Urothelium cell line (cell line): Measurements from ENCODE around the gene CUBN.
"Not testable (repeated sequence)": the region's sequence is repeated elsewhere in the genome, so short reads cannot be mapped to it uniquely, and the experiment has no call there.

ENCODE experiments used
- DNase-seq: peaks from one replicate; pipeline ENCODE4 v3.0.0; 2011; ENCODE audit warnings: low spot score, mixed read lengths
- FAIRE-seq: peaks from 2 replicates; lab custom pipeline; 2011; peaks lifted over from hg19 to GRCh38; lab: Jason Lieb, UNC

Gene CUBN

DNA sequence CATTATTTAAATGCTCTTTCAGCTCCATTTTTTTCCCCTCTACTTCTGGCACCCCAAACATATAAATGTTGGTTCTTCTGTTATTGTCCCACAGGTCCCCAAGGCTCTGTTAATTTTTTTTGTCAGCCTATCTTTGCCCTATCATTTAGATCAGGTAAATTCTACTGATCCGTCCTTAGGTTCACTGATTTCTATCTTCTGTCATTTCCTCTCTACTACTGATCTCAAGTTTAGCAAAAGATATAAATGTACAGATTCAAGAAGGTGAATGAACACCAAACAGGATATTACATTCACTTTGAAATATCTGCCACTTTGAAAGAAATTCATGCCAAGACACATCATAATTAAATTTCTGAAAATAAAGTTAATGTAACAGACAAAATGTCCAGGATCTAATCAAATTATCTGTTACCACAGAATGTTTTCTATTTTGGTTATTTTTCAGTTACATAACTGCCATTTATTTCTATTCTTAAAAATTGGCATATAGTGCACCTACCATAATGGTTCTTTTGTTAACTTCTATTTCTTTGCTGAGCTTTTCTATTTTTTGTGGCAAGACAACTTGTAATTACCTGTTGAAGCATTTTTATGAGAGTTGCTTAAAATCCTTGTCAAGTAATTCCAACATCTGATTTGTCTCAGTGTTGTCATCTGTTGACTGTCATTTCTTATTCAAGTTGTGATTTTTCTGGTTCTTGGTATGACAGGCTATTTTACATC lies 12.1 kb upstream of the CUBN start:
- DNase-seq (no peak), FAIRE-seq (no peak)

DNA sequence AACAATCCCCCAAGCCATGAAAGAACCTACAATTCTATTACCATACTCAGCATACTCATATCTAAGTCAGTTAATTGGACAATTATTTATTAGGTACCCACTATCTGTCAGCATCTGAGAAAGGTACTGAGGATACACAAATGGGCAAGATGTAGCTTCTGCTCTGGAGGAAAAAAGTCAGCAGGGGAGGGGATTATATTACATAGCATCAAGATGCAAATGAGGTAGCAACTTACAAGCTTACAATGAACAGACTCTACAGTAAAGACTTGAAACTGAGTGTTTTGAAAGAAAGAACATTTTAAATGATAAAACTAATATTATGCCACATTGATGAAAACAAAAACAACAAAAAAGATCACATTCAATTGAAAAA lies 10.8 kb upstream of the CUBN start:
- FAIRE-seq, result no peak
- no peak for DNase-seq

DNA sequence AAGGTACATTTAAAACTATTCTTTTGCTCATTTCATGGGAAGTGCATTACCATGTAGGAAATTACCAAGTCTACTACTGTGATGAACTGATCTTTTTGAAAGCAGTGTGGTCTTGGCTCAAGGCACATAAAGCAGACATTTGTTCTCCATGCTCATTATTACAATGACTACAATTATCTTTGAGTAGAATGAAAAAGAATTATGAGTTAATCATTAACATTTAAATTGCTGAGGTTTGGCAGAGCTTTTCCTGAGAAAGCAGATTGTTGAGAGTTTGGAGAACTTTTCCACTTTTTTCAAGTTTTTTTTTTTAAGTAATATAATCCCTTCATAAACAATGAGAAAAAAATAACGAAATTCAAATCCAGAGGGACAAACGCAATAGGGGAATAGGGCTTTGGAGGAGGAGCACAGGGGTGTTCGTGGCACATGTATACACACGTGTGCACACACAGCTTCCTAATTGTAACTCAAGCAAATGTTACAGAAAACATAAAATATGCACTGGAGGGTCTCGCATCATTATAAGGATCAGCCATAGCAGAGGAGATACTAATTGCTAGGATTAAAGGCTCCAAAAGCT lies 8.9 kb upstream of the CUBN start:
- DNase-seq (no peak), FAIRE-seq (no peak)

DNA sequence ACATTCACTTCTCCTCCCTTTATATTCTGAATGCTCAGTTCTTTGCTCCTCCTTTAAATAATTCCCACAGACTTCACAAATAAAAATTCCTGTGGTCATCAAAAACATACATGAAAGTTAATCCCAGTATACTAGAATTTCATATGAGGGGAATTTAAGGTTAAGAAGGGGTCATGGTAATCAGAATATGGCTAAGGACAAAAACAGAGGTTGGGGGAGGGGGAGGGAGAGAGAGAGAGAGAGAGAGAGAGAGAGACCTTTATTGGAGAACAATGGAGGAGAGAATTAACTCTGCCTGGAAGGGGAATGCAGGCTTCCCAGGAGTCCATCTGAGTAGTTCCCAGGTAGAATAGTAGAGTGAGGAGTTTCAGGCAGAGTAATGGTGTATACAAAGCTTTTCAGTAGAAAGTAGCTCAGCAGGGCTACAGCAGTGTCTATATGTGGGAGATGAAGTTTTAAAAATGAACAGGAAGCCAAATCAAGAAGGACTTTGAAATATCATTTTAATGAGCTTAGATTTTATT lies 5.2 kb upstream of the CUBN start:
- no peak for DNase-seq
- no peak for FAIRE-seq

GRCh38 chr10:17134282-17134681 lies 4.7 kb upstream of the CUBN start:
- no peak for DNase-seq
- FAIRE-seq, result no peak

GRCh38 chr10:17128261-17128660 lies 1.4 kb downstream of the CUBN start:
- no peak for DNase-seq
- no peak for FAIRE-seq

DNA sequence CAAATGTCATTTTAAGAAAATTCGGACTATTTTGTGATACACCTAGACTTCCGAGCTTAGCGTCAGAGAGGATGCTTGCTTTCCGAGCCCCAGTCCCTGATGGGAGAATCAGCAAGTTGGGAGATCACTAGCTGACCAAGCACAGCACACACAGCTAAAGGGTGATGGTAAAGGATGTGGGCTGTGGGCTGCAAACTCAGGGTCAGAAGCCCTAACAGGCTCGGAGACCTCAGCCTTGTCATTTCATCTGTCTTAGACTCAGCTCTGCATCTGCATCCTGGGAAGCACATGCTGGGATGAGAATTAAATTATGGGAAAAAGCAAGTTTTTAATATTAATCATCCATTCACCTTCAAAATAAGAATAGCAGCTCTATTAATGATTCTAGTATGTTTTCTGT lies 3.3 kb downstream of the CUBN start:
- FAIRE-seq (peak; percentile 27), DNase-seq (no peak)

DNA sequence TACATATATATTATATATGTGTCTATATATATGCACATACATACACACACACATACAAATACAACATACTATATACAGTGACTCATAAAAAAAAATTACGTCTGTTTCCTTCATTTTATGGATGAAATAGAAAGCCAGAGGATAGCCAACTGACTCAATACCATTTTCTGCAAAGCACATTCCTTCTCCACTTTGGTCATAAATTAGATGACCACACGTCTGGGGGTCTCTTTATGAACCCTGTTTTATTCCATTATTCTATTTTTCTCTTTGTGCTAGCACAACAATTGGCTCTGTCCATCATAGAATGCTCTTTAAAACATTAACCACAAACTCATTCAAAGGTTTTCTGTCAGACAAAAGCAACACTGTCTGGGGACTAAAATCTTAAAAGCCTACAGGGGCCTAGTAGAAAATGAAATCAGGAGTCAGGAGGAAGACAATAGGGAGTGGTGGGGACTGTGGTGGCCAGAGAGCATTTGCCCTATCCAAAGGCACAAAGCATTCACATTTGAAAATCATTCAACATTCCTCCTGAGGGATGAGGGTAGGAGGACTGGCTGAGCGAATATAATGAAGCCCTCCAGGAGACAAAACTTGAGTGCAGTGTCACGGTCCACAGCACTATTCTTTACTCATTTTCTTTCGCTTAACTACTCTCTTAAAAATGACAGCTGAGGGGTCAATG lies 4.3 kb downstream of the CUBN start:
- FAIRE-seq (no peak), DNase-seq (no peak)

- DNase-seq, result no peak
- no peak for FAIRE-seq
These were observed 5.7 kb downstream of the CUBN start for GRCh38 chr10:17123961-17124360.

GRCh38 chr10:17122726-17123661 lies 6.6 kb downstream of the CUBN start:
- DNase-seq, result peak; percentile 62
- FAIRE-seq, result no peak

DNA sequence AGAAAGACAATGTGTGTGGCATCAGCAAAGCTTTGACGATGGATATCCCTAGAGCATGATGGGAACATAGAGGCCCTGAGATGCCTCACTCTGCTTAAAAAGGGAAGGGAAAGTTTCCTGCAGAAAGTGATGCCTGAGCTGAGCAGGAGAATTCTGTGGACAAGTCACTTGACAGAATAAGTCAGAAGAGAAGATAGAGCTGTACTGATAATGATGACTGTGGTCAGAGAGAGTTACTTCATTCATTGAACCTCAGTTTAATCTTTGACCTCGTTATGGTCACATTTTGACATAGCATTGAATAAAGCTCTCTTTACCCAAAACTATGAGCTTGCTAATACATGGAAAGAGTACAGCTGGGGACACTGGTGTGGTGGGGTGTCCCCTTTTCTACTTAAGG lies 7.6 kb downstream of the CUBN start:
- FAIRE-seq, result no peak

GRCh38 chr10:17120694-17121093 lies 8.9 kb downstream of the CUBN start:
- no peak for DNase-seq
- FAIRE-seq, result no peak

More for the DNA sequence above, 7.6 kb downstream of the CUBN start:
- no peak for DNase-seq

GRCh38 chr10:17119845-17120244 lies 9.8 kb downstream of the CUBN start:
- FAIRE-seq, result no peak
- DNase-seq, result no peak

- no peak for FAIRE-seq
These were observed 13.4 kb downstream of the CUBN start for GRCh38 chr10:17116193-17116592.

DNA sequence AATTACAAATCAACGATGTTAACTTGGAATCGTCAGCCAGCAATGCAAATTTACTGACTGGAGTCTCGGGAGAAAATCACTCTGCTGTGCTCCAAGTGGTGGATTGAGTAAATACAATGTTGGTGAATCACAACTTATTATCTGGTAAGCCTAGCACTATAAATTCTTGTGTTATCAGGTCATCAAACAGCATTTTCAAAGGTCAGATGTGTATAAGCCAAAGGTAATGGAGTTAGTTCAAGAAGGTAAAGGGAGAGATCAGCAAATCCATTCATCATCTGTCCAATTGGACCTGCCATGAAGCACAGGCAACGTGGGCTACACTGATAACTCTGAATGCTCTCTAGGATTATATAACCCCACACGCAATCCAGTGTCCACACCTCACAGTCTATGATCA lies 13.9 kb downstream of the CUBN start:
- peak; percentile 61 for FAIRE-seq
- DNase-seq, result peak; percentile 65

More at GRCh38 chr10:17116193-17116592, 13.4 kb downstream of the CUBN start:
- no peak for DNase-seq

DNA sequence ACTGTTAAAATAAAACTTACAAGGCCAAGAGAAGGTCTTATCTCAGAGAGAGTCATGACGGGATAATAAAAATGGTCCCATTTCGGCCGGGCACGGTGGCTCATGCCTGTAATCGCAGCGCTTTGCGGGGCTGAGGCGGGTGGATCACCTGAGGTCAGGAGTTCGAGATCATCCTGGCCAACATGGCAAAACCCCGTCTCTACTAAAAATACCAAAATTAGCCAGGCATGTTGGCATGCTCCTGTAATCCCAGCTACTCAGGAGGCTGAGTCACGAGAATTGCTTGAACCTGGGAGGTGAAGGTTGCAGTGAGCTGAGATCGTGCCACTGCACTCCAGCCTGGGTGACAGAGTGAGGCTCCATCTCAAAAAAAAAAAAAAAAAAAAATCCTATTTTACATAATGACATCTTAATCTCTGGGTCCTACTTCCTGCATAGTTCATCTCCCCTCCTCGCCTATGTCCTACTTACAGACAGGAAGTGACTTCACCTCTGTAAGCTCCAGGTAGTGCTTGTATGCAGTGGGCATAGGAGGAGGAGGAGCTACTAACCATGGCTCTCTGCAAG lies 14.7 kb downstream of the CUBN start:
- DNase-seq, result peak; percentile 71
- not testable (repeated sequence) for FAIRE-seq

DNA sequence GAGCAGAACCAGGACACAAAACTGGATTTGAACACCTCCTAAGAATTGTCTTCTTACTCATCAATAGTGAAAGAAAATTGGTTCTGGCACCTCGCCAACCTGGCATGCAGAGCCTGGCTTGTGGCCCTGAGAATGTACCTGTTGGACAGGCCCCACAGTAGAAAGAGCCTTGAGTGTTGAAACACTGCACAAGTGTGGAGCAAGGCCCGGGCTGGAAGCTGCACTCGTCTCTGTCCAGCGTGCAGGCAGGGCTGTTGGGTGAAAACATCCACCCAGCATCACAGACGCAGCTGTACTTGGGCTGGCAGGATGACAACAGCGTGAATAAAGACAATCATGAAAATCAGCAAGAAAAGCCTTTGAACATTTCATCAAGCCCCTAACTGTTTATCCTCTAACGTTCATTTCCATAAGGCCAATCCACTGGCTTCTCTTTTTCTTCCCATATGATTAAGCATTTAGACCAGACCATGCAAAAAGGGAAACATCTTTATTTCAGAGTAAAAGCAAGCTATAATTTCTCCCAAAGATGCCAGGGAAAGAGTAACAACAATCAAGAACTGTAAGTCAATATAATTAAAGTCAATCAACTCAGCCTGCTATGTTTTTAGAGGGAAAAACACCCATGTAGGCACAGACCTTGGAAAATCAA lies 15.6 kb downstream of the CUBN start:
- FAIRE-seq, result peak; percentile 35
- DNase-seq, result no peak

DNA sequence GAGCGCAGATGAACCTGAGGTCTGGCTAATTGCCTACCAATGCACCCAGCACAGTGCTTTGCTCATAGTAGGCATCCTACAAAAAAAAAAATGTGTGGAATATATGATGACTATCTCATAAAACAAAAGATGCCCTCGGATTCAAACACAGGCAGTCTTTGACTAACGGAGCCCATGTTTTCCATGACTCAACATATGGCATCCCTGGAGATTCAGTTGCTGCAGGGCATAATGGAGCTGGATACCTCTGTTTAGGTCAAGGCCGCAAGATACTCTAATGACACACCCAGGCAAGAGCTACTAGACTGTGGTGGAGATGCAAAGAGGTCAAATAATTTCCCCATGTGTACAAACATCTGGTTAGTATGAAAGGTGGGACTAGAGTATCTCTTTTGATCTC lies 16.3 kb downstream of the CUBN start:
- FAIRE-seq (no peak), DNase-seq (no peak)

DNA sequence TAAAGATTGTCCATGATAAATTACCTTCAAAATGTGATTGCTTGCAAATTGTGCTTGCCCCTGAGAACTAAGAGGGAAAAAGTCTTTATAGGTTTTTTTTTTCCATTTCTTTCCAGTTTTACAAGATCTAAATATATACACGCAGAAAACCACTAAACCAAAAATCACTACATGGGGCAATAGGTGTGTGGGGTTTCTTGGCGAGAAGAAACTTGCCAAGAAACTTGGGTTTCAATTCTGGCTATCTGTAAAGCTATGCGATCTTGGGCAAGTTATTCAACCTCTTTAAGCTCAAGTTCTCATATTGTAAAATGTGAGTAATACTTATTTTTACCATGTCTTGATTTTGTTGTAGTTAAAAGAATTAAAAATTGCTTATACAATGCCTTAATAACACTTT lies 17.0 kb downstream of the CUBN start:
- FAIRE-seq, result no peak
- no peak for DNase-seq
